Kidney epithelial cell (primary cell): ENCODE data around the gene NAA11. TPM values are rescaled to one million over a fixed set of nuclear protein-coding genes. Genes with fewer than 3 reads are reported as not detected.

Experiments
- DNase-seq: peaks from one replicate; pipeline ENCODE4 v3.0.0-alpha.2; 2010; ENCODE audit warnings: low read depth
- H3K27me3 ChIP-seq: 2 replicates; pipeline ENCODE4 v1.6.0; 2011; ENCODE audit warnings: low read length; ENCODE audit not compliant: control insufficient read depth, insufficient read depth
- H3K36me3 ChIP-seq: 2 replicates; pipeline ENCODE4 v1.5.1; 2011; ENCODE audit warnings: low read length; ENCODE audit not compliant: control insufficient read depth, insufficient read depth
- H3K4me3 ChIP-seq: 2 replicates; pipeline ENCODE4 v1.5.1; 2011; ENCODE audit warnings: low read depth, mild to moderate bottlenecking, control low read depth, low read length
- total RNA-seq: library from RNA; depleted of rRNA; stranded (reverse); fragments of >200 nt; gene quantifications from 2 replicates; pipeline ENCODE4 v1.2.3, GENCODE V29; 2015
- TF ChIP-seq, protein P1 (sequence below): IDR thresholded peaks from 2 replicates; pipeline ENCODE4 v1.5.1; 2011; ENCODE audit warnings: mild to moderate bottlenecking, moderate library complexity, low read length, control low read depth, inconsistent platforms; ENCODE audit not compliant: insufficient read depth, poor library complexity, severe bottlenecking

The NAA11 gene
- total RNA-seq, 1 donor from 2014 or later = not detected

DNA sequence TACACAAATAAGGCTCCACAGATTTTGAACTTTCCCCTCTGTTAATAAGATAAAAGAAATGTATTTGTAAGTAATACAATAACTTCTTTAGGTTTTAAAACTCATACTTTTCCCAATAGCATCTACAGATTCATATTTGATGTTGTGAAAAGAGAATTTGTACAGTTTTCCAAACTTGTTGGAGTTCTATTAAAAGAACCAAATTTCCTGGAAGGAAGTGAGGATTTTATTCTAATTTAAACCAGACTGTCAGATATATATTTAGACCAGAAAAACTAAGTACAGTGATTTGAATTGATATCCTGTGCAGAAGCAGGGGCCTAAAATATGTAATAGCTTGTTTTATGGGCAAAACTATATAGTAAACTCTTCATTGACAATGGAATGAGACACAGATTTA is 53.7 kb downstream of the NAA11 start:
- Histone ChIP-seq H3K4me3 (no peak overlapping the region), H3K27me3 (no peaks in the 10 kb centered on the region), H3K36me3 (no peaks in the 10 kb centered on the region)
- TF ChIP-seq, protein P1, sequence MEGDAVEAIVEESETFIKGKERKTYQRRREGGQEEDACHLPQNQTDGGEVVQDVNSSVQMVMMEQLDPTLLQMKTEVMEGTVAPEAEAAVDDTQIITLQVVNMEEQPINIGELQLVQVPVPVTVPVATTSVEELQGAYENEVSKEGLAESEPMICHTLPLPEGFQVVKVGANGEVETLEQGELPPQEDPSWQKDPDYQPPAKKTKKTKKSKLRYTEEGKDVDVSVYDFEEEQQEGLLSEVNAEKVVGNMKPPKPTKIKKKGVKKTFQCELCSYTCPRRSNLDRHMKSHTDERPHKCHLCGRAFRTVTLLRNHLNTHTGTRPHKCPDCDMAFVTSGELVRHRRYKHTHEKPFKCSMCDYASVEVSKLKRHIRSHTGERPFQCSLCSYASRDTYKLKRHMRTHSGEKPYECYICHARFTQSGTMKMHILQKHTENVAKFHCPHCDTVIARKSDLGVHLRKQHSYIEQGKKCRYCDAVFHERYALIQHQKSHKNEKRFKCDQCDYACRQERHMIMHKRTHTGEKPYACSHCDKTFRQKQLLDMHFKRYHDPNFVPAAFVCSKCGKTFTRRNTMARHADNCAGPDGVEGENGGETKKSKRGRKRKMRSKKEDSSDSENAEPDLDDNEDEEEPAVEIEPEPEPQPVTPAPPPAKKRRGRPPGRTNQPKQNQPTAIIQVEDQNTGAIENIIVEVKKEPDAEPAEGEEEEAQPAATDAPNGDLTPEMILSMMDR = no peak
- no peak for DNase-seq

DNA sequence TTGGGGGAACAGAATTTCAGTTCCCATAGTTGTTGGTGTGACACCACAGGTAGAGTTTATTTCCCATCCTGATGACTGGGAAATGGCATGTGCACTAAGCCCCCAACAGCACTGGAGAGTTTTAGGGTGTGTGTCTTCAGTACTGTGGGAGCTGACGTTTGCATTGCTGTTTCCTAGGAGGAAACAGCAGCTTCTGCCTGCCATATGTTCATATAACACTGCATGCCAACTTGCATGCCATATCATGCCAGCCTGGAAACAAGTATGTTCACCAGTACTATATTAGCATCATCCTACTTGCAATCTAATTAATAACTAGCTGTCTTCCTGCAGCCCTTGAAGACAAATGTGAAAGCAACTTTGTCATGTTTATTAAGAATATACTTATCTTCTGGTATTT is 58.2 kb downstream of the NAA11 start:
- H3K4me3 ChIP-seq = no peak overlapping the region
- no peaks in the 10 kb centered on the region for H3K36me3 ChIP-seq
- TF ChIP-seq, protein P1 = no peak
- no peak for DNase-seq
- H3K27me3 ChIP-seq = no peaks in the 10 kb centered on the region

Other genes with a start within 250 kb of the NAA11 start
- gene GK2, start 82.2 kb upstream of the NAA11 start, total RNA-seq = not detected in 2 replicates